ENCODE results near the gene GPC6.
A peak's percentile ranks its signal among the peaks of the same experiment; 100 is the strongest.

GPC6 gene

GRCh38 chr13:94305934-94306333 is 1079.3 kb downstream of the GPC6 start:
- H3K4me3 ChIP-seq (ENCODE audit: low read length) = no peak overlapping the region
- no peak for TF ChIP-seq CTCF (conservative IDR thresholded peaks at IDR 0.05; ENCODE audit: low read depth, low read length)
- DNase-seq (ENCODE audit: low read depth) = no peak

GRCh38 chr13:94308832-94309231 is 1082.2 kb downstream of the GPC6 start:
- no peak for TF ChIP-seq CTCF (conservative IDR thresholded peaks at IDR 0.05; ENCODE audit: low read depth, low read length)
- DNase-seq (ENCODE audit: low read depth) = no peak
- H3K4me3 ChIP-seq (ENCODE audit: low read length) = no peak overlapping the region

GRCh38 chr13:94309576-94309975 is 1083.0 kb downstream of the GPC6 start:
- no peak overlapping the region for H3K4me3 ChIP-seq (ENCODE audit: low read length)
- TF ChIP-seq CTCF (conservative IDR thresholded peaks at IDR 0.05; ENCODE audit: low read depth, low read length) = no peak
- DNase-seq (ENCODE audit: low read depth) = no peak

GRCh38 chr13:94309997-94310855 is 1083.6 kb downstream of the GPC6 start:
- no peak overlapping the region for H3K4me3 ChIP-seq (ENCODE audit: low read length)
- DNase-seq (ENCODE audit: low read depth) = peak; percentile 30
- TF ChIP-seq CTCF (conservative IDR thresholded peaks at IDR 0.05; ENCODE audit: low read depth, low read length) = no peak

- no peak overlapping the region for H3K4me3 ChIP-seq (ENCODE audit: low read length)
- no peak for DNase-seq (ENCODE audit: low read depth)
- no peak for TF ChIP-seq CTCF (conservative IDR thresholded peaks at IDR 0.05; ENCODE audit: low read depth, low read length)
Measured at GRCh38 chr13:94311893-94312292, 1085.3 kb downstream of the GPC6 start.

GRCh38 chr13:94312511-94313216 is 1086.1 kb downstream of the GPC6 start:
- no peak overlapping the region for H3K4me3 ChIP-seq (ENCODE audit: low read length)
- DNase-seq (ENCODE audit: low read depth) = no peak

More at GRCh38 chr13:94312511-94313216, 1086.1 kb downstream of the GPC6 start:
- TF ChIP-seq CTCF (conservative IDR thresholded peaks at IDR 0.05; ENCODE audit: low read depth, low read length) = no peak
